Neural crest cell (in vitro differentiated cells): ENCODE measurements around the gene FBXO44. TPM values are rescaled to one million over a fixed set of nuclear protein-coding genes. Genes with fewer than 3 reads are reported as not detected.

Experiments
- DNase-seq: peaks from one replicate; pipeline ENCODE4 v3.0.0; 2021; ENCODE audit warnings: low read depth, mixed read lengths, low spot score
- H3K27ac Mint-ChIP-seq: one replicate; pipeline ENCODE4 v1.8.0; 2021; ENCODE audit warnings: mild to moderate bottlenecking, mixed read lengths; ENCODE audit not compliant: unreplicated experiment
- H3K27me3 Mint-ChIP-seq: 2 replicates; pipeline ENCODE4 v1.8.0; 2021; ENCODE audit warnings: low read depth, mild to moderate bottlenecking, mixed read lengths
- H3K36me3 Mint-ChIP-seq: 2 replicates; pipeline ENCODE4 v1.8.0; 2021; ENCODE audit warnings: low read depth, mild to moderate bottlenecking, mixed read lengths
- H3K4me1 Mint-ChIP-seq: 2 replicates; pipeline ENCODE4 v1.8.0; 2021; ENCODE audit warnings: mixed read lengths
- H3K4me3 Mint-ChIP-seq: one replicate; pipeline ENCODE4 v1.8.0; 2021; ENCODE audit warnings: mild to moderate bottlenecking, mixed read lengths
- H3K9me3 Mint-ChIP-seq: 2 replicates; pipeline ENCODE4 v1.8.0; 2021; ENCODE audit warnings: mixed read lengths
- CTCF ChIP-seq: fragments of 200-600 bp; sonication (generic); conservative IDR thresholded peaks from 2 replicates; pipeline ENCODE4 v1.5.0; 2021; ENCODE audit warnings: antibody characterized with exemption, mild to moderate bottlenecking
- total RNA-seq: library from RNA; stranded (reverse); gene quantifications from 2 replicates; pipeline ENCODE4 v1.2.1, GENCODE V29; 2021

Gene FBXO44
- total RNA-seq, 1 donor from 2014 or later = 10.7 TPM

GRCh38 chr1:11659748-11660147, 5.1 kb downstream of the FBXO44 start:
- no peaks in the 10 kb centered on the region for H3K36me3 Mint-ChIP-seq
- DNase-seq = no peak
- H3K27ac Mint-ChIP-seq = no peak overlapping the region
- TF ChIP-seq CTCF = no peak
- peaks cover 30% of the 10 kb centered on the region for H3K27me3 Mint-ChIP-seq
- H3K9me3 Mint-ChIP-seq = no peaks in the 10 kb centered on the region
- H3K4me1 Mint-ChIP-seq = no peaks in the 10 kb centered on the region
- H3K4me3 Mint-ChIP-seq = peak overlapping the region; percentile 72

GRCh38 chr1:11661103-11661502, 6.4 kb downstream of the FBXO44 start:
- Mint-ChIP-seq H3K4me3 (peak overlapping the region; percentile 49), H3K36me3 (no peaks in the 10 kb centered on the region), H3K4me1 (no peaks in the 10 kb centered on the region), H3K9me3 (no peaks in the 10 kb centered on the region), H3K27ac (no peak overlapping the region), H3K27me3 (peaks cover 24% of the 10 kb centered on the region)
- no peak for DNase-seq
- no peak for TF ChIP-seq CTCF

GRCh38 chr1:11664336-11665065, 9.8 kb downstream of the FBXO44 start:
- peak overlapping the region; percentile 84 for H3K4me3 Mint-ChIP-seq
- H3K27me3 Mint-ChIP-seq = peaks cover 22% of the 10 kb centered on the region
- no peak for DNase-seq
- no peaks in the 10 kb centered on the region for H3K36me3 Mint-ChIP-seq
- TF ChIP-seq CTCF = no peak
- no peaks in the 10 kb centered on the region for H3K9me3 Mint-ChIP-seq
- H3K4me1 Mint-ChIP-seq = peaks cover 5% of the 10 kb centered on the region
- no peak overlapping the region for H3K27ac Mint-ChIP-seq

GRCh38 chr1:11668516-11668915, 13.8 kb downstream of the FBXO44 start:
- no peak for TF ChIP-seq CTCF
- no peak overlapping the region for H3K4me3 Mint-ChIP-seq
- peaks cover 9% of the 10 kb centered on the region for H3K27me3 Mint-ChIP-seq
- H3K27ac Mint-ChIP-seq = no peak overlapping the region
- peaks cover 5% of the 10 kb centered on the region for H3K4me1 Mint-ChIP-seq
- no peak for DNase-seq
- H3K9me3 Mint-ChIP-seq = no peaks in the 10 kb centered on the region
- H3K36me3 Mint-ChIP-seq = peaks cover 2% of the 10 kb centered on the region

GRCh38 chr1:11670747-11671146, 16.1 kb downstream of the FBXO44 start:
- H3K27ac Mint-ChIP-seq = no peak overlapping the region
- TF ChIP-seq CTCF = no peak
- H3K9me3 Mint-ChIP-seq = no peaks in the 10 kb centered on the region
- DNase-seq = no peak
- peaks cover under 1% of the 10 kb centered on the region for H3K27me3 Mint-ChIP-seq
- H3K4me1 Mint-ChIP-seq = peaks cover 5% of the 10 kb centered on the region
- no peak overlapping the region for H3K4me3 Mint-ChIP-seq
- H3K36me3 Mint-ChIP-seq = peaks cover 2% of the 10 kb centered on the region
